ENCODE measurements around the gene IFNL3.
"Not testable (repeated sequence)": the region's sequence is repeated elsewhere in the genome, so short reads cannot be mapped to it uniquely, and the experiment has no call there.

The IFNL3 gene

DNA sequence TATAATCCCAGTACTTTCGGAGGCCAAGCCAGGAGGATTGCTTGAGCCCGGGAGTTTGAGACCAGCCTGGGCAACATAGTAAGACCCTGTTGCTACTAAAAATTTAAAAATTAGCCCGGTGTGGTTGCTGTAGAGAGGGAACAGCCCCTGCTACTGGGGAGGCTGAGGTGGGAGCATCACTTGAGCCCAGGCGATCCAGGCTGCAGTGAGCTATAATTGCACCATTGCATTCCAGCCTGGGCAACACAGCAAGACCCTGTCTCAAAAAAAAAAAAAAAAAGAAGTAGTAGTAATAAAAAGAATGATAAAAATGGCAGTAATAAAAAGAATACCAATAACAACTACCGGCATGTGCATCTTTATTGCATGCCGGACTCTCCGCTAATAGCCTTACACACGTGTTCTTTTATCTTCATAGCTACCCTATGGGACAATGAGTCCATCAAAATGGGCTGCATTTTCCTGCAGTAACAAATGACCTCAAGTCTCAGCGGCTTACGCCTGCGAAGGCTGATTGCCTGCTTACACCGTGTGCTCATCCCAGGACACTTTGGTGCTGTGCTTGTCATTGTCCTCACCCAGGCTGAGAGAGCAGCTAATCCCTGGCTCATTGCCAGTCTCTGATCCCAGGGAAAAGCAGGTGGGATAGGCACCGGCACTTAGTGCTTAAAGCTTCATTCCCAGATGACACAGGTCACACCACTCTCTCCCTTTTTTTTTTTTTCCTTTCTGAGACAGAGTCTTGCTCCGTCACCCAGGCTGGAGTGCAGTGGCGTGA lies 26.4 kb downstream of the IFNL3 start:
- no peak for DNase-seq (ENCODE audit: low read depth in 2 of 2)

DNA sequence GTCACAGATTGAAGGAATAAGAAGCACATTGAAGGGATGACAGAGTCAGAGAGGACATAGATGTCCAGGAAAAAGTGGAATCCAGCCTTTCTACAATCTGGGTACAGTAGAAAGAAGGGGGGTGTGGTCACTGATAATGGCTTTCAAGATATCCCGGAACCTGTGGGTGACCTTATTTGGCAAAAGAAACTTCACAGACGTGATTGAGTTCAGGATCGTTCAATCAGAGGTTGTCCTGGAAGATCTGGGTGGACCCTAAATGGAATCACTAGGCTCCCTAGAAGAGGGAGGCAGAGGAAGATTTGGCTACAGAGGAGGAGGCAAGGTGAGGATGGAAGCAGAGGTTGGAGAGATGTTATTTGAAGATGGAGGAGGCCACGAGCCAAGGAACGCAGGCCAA lies 27.7 kb downstream of the IFNL3 start:
- no peak for DNase-seq (ENCODE audit: low read depth in 2 of 2)

DNA sequence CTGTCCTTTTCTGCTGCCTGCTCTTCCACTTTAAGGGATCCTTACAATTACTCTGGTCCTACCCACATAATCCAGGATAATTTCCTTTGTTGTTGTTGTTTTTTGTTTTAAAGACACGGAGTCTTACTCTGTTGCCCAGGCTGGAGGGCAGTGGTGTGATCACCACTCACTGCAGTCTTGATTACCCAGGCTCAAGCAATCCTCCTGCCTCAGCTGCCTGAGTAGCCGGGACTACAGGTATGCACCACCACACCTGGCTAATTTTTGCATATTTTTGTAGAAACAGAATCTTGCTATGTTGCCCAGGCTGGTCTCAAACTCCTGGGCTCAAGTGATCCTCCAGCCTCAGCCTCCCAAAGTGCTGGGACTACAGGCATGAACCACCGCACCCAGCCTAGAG lies 29.5 kb downstream of the IFNL3 start:
- DNase-seq (ENCODE audit: low read depth in 2 of 2) = not testable (repeated sequence)

DNA sequence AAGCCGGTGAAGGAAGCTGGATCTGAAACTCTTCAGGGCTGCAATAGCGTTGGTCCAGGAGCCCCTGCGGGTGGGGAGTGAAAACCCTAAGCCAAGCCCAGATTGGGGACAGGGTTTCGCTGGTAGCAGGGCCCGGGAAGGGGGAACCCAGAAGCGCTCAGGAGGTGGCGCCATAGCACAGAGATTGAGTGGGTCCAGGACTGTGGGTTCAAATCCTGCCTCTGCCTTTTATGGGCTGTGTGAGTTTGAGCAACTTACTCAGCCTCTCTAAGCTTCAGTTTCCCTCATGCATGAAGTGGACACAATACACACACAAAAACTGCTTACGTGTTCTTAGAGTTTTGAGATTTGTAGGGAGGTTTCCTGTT lies 32.4 kb downstream of the IFNL3 start:
- peak; percentile 19 to 20 for DNase-seq (ENCODE audit: low read depth in 2 of 2)

DNA sequence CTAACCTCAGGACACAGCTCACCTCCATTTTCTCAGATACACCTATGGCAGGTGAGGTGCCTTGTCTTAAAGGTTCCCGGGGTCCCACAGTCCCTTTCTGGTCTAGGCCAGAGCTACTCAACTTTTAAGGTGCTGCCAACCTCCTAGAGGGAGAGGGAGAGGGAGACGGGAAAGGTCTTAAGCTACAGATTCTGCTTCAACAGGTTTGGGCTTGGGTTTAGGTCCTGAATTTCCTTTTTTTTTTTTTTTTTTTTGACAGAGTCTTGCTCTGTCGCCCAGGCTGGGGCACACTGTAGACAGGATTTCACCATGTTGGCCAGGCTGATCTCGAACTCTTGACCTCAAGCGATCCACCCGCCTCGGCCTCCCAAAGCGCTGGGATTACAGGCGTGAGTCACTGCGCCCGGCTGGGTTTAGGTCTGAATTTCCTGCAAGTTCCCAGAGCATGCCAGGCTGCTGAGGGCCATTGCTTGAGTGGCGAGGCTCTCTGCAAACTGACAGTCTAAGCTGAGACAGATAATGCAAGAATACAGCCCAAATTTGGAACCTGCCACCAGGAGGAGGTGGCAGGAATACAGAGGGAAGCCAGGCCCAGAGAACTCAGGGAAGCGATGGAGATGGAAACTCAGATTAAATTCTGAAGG lies 33.0 kb downstream of the IFNL3 start:
- DNase-seq (ENCODE audit: low read depth in 2 of 2) = no peak

DNA sequence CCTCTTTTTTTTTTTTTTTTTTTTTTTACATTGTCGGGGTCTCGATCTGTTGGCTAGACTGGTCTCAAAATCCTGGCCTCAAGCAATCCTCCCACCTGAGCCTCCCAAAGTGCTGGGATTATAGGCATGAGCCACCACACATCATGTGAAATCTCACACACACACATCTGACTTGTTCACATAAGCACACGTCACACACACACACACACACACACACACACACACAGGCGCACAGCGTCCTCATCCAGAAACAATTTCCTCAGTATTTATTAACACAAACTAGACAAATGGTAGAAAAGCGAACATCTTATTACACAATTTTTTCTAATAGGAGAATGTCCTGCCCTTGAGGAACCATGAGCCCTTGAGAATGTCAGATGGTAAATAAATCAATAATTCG lies 35.6 kb downstream of the IFNL3 start:
- DNase-seq (ENCODE audit: low read depth in 2 of 2) = no peak

DNA sequence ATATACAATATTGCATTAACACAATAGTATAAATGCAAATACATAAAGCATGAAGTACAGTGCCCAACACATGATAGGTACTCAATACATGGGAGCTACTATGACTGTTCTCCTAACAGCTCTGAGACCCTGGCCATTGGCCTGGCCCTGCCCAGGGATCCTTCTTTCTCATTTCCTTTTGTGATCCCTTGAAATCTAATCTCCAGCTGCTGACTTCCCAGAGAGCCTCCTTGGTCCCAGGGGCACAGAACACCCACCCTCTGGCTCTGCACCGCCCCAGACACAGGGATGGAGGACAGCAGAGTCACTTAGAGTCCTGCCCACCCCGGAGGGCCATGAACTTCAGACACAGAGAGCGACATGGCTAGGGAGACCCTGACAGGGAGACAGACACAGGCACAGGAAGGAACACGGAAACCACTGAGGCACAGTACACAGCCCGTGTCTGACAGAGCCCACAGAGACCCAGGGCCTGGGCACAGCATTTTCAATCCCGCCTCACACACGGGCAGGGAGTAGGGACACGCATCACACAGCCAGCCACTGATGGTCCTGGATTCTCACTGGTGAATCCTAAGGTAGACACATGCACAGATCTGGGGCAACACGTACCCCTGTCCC lies 36.5 kb downstream of the IFNL3 start:
- no peak for DNase-seq (ENCODE audit: low read depth in 2 of 2)

DNA sequence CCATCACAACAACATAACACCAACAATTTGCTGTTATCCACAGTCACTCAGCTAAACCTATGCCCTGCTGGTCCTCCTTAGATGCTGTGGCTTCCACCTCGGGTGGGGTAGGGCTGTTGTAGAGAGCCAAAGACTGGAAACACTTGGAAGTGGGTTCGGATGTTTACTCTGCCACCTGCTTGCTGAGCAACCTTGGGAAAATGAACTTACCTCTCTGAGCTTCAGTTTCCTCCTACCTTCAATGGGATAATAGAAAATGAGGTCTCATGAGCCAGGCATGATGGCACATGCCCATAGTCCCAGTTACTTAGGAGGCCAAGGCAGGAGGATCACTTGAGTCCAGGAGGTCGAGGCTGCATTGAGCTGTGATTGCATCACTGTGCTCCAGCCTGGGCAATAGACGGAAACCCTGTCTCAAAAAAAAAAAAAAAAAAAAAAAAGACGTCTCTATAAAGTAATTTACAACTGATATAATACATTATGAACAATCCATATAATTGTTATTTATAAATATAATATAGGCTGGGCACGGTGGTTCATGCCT lies 37.4 kb downstream of the IFNL3 start:
- no peak for DNase-seq (ENCODE audit: low read depth in 2 of 2)

DNA sequence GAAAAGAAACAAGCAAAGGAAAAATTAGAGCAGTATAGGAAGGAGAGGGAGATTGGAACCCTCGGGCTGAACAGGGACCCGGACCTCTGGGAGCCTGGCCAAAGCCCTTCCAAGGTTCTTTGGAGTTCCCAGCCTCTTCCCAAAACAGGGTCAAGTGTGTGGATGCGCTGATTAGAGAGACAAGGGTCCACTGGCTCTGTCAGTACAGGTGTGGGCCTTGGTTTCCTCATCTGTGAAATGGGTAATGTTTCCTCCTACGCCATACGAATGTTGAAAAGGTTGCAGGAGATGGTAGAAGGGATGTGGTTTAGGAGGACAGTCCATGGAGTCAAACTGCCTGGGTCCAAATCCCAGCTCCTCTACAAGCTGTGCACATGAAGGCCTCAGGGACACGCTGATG lies 38.7 kb downstream of the IFNL3 start:
- DNase-seq (ENCODE audit: low read depth in 2 of 2) = no peak

DNA sequence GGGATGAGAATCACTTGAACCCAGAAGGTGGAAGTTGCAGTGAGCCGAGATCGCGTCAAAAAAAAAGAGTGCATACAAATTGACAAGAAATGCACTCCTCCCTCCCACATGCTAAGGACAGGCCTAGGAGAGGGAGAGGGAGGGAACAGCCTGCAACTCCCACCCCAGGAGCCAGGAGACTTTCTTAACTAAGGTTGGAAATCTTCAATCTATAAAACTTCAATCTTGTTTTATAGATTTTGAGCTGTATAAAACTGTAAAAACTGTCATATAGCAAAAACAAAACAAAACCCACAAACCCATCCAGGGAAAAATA lies 39.4 kb downstream of the IFNL3 start:
- no peak for DNase-seq (ENCODE audit: low read depth in 2 of 2)

DNA sequence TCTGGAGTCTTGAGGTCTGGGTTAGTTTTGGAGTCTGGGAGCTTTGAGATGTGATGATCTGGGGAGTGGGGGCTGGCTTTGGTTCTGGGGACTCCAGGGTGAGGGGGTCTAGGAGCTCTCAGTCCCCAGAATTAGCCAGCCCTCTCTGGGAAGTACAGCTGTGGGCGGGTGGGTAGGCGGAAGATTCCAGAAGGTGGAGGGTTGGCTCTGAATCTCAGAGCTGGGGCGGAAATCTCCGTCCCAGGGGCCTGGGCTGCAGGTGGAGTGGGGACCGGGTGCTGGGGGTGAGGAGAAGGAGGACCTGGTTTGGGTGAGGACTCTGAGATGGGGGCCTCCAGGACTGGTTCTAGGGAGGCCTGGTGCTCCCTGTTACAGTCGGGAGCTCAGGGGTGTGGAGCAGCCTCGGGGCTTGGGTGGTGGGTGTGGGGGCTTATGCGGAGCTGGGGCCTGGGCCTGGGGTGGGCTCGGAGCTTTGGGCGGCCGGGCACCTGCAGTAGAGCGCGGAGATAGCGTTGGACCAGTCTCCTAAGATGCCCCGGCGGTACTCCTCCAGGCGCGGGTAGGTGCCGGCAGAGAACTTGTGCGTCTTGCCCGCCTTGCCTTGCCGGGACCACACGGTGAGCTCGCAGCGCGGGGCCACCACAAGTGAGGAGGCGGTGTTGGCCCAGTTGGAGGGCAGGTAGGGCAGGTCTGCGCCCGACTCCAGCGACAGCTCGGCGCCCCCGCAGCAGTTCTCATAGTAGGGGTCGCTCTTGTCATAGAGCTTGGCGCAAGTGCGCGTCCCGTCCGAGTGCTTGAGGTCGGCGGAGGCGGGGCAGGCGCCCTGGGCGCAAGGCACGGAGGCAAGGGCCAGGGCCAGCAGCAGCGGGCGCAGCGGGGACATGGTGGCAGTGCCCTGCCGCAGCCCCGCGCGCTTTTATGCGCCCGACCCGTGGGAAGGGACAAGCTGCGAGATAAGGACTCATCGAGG lies 41.1 kb downstream of the IFNL3 start, which contains the start of gene SYCN:
SYCN (minus strand) TSS at position 892 of the 970 bp plus-strand sequence; CDS start at position 883, 9 bp downstream.
- DNase-seq (ENCODE audit: low read depth in 2 of 2) = no peak

DNA sequence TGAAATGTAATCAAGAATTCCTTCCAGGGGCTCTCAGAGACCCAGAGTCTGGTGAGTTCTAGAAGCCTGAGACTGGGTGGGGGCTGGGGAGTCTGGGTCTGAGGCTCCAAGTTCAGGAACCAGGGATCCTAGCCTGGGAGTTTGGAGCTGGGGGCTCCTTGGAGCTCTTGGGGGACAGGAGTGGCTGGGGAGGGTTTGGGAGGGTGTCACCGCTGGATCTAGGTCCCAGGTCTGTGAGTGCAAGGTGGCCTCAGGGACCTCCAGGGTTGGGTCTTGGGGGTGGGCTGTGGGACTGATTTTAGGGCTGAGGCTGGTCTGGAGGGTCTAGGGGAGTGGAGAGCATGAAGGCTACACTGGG lies 41.8 kb downstream of the IFNL3 start:
- no peak for DNase-seq (ENCODE audit: low read depth in 2 of 2)

DNA sequence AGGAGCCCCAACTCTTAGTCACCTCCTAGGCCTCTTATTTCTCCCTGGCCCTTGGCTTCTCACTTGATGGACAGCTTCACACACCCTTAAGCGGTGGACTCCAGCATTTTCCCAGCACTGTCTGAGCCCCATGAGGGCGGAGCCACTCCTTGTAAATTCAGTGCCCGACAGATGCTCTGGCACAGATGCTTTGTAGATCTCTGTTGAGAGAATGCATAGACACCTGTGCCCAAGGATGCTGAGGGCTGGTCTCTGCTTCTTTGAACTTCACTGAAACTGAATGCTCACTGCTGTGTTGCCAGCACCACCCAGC lies 44.0 kb downstream of the IFNL3 start:
- DNase-seq (ENCODE audit: low read depth in 2 of 2) = no peak

DNA sequence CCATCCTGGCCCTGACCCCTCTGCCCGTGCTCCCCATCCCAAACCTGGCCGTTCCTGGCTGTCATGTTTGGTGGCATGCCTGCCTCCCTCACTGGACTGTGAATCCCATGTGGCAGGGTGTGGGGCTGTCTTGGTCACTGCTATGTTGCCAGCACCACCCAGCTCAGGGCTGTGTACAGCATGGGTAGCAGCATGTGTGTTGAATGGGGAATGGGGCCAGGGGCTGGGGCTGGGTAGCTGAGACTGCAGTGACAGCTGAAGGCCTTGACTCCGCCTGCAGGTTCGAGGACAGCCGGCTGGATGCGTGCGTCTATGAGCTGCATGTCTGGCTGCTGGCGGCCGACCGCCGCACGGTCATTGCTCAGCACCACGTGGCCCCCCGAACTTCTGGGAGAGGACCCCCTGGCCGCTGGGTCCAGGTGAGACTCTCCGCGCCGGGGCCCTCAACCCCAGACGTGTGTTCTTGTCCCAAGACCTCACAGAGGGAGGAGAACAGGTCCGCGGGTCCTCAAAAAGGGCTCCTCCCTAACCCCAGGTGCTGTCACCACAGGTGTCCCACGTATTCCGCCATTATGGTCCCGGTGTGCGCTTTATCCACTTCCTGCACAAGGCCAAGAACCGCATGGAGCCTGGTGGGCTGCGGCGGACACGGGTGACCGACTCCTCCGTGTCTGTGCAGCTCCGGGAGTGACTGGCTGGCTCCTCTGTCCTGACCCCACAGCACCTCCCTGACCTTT lies 44.6 kb downstream of the IFNL3 start:
- no peak for DNase-seq (ENCODE audit: low read depth in 2 of 2)

DNA sequence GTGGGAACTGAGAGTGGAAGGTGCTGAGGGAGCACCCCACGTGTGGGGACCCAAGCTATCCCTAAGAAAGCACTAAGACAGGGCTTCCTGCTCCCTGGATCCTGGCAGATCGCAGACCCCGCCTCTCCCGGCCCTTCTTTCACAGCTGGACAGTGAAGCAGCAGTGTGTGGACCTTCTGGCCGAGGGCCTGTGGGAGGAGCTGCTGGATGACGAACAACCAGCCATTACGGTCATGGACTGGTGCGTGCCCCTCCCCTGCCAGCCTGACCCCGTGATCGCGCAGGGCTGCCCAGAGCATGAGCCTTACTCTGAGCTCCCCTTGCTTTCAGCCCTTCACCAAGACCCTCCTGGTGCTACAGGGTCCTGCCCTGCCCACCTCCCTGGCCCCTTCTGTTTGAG lies 45.8 kb downstream of the IFNL3 start:
- no peak for DNase-seq (ENCODE audit: low read depth in 2 of 2)

DNA sequence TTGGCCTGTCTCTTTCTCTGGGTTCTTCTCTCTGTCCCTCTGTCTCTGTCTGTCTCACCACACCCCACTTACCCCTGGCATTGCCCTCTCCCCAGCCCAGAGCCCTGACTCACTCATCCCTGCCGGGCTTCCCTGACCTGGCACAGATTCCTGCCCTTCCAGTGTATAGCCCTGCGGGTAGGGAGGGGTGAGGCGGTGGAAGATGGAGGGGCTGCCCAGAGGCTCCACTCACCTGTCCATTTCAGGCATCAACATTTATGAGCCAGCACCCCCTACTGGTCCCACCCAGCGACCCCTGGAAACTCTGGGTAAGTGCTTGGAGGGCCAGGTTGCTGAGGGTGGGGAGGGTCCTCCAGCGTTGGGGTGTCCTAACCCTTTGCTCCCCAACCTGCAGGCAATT lies 47.0 kb downstream of the IFNL3 start:
- no peak for DNase-seq (ENCODE audit: low read depth in 2 of 2)

DNA sequence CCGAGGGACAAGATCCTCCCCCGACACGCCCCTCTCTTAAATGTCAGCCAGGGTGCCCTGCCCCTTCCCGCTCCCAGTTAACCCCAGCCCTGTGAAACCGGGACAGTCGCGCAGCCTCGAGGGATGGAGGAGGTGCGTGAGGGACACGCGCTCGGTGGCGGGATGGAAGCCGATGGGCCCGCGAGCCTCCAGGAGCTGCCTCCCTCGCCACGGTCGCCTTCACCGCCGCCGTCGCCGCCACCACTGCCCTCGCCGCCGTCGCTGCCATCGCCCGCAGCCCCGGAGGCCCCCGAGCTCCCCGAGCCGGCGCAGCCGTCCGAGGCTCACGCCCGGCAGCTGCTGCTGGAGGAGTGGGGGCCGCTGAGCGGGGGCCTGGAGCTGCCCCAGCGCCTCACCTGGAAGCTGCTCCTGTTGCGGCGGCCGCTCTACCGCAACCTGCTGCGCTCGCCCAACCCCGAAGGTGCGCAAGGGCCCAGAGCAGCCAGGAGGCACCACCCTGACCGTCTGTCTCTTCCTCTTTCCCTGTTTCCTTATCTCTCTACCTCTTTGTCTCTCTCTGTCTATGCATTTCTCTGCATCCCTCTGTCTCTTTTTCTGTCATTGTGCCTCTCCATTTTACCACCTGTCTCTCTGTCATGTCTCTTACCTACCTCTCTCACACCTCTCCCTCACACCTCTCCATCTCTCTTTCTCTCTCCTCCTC lies 47.8 kb downstream of the IFNL3 start, which contains the start of gene NCCRP1:
NCCRP1 (plus strand) TSS at position 105 of the 703 bp plus-strand sequence; CDS start at position 124, 19 bp downstream.
- DNase-seq (ENCODE audit: low read depth in 2 of 2) = no peak

DNA sequence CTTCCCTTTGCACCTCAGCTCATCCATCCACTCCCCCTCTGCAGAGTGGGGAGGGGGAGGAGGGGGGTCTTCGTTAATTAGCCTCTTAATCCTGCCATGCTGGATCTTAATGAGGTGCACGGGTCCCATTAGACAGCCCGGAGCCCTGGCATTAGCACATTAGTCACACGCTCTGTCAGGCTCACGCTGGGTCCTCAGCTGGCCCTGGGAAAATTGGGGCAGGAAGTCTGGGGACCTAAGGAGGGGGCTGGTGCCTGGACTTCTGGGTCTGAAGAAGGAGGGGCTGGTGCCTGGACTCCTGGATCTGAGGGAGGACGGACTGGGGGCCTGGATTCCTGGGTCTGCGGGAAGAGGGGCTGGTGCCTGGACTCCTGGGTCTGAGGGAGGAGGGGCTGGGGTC lies 48.5 kb downstream of the IFNL3 start:
- no peak for DNase-seq (ENCODE audit: low read depth in 2 of 2)

DNA sequence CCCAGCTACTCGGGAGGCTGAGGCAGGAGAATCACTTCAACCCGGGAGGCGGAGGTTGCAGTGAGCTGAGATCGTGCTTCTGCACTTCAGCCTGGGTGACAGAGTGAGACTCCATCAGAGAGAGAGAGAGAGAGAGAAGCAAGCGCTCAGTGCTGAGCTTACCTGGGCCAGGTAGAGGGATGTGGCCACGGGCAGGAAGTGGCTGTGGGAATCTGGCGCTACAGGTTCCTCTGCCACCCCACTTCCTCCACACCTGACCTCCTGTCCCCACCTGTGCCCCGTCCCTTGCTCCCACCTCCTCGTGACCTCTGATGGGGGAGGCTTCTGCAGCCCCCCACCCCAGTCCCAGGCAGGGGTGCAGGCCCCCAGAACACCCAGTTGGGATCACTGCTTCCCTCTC lies 49.1 kb downstream of the IFNL3 start:
- no peak for DNase-seq (ENCODE audit: low read depth in 2 of 2)

DNA sequence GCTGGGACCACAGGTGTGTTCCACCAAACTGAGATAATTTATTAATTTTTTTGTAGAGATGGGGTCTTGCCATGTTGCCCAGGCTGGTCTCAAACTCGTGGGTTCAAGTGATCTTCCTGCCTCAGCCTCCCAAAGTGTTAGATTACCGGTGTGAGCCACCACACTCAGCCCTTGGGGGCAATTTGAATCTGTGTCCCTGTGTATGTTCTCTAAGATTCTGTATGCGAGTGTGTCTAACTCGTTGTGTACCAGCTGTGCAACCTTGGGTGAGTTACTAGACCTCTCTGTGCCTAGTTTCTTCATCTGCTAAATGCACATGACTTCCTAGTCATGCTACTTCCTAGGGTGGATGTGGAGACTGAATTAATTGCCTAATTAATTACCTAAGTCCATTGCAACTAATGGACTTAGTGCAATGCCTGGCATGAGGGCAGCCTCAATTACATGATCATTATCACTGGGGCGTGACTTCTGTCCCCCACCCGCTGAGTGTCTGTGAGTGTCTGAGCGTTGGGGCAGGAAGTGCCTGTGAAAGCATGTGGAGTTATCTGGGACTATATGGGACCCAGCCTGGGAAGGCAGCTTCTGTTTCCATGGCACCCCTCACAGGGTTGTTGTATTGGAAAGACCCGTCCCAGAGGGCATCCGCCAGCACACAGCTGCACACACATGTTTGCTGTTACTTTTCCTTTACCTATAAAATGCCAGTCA lies 49.8 kb downstream of the IFNL3 start:
- DNase-seq (ENCODE audit: low read depth in 2 of 2) = no peak
